ENCODE data around the gene RGS9. TPM values are rescaled to one million over a fixed set of nuclear protein-coding genes. Genes with fewer than 3 reads are reported as not detected.

Gene RGS9
- 5.6 to 7.7 TPM (median 6.8 TPM) in 5 replicates for total RNA-seq (2022; extraction: Qiagen RNA extraction; ENCODE audit: low read depth)

DNA sequence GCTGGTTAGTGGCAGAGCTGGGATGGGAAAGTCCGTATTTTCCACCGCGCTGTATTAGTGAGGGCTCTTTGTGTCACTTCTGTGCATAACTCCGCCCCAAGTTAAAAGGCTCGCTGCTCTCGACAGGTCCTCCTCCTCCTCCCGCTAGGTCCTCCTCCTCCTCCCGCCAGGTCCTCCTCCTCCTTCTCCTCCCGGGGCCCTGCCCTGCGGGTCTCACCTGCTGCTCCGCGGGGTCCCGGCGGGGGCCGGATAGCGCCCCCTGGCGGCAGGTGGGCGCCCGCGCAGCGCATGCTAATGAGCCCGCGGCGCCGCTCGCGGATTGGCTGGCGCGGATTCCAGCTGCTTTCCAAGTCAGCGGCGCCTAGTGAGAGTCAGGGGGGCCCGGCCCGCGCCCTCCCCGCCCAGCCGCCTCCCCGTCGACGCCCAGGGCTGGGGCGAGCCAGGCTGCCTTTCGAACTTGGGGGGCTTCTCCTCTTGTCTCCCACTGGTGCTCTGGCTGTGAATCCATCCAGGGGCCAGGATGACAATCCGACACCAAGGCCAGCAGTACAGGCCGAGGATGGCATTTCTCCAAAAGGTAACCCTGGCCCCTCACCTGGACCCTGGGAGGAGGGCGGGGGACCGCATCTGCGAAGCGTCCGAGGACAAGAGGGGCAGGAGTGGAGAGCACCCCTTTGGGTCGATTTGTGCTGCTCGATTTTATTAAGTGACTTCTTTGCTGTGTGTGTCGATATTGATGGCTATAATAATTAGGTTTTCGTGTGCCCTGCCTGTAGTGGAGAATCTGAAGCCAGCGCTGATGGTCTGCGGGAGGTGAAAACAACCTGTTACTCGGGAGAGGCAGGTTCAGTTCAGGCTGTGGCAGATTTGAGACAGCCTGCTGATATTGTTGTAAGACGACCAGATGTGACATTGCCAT, at the start of gene RGS9:
TSS of gene RGS9 (plus strand) at position 350 of the 919 bp plus-strand sequence. CDS start at position 521, 171 bp downstream.

Other genes starting within 250 kb of the RGS9 start
- 2.0 to 2.5 TPM (median 2.2 TPM) in 5 replicates for gene LRRC37A3, start 217.9 kb upstream of the RGS9 start, total RNA-seq (2022; extraction: Qiagen RNA extraction; ENCODE audit: low read depth)
- 37.1 to 52.3 TPM (median 44.9 TPM) in 5 replicates for gene GNA13, start 80.6 kb upstream of the RGS9 start, total RNA-seq (2022; extraction: Qiagen RNA extraction; ENCODE audit: low read depth)